Smooth muscle cell (in vitro differentiated cells): ENCODE results near the gene PRPH. TPM values are rescaled to one million over a fixed set of nuclear protein-coding genes. Genes with fewer than 3 reads are reported as not detected.
"Not testable (repeated sequence)": the region's sequence is repeated elsewhere in the genome, so short reads cannot be mapped to it uniquely, and the experiment has no call there.

Experiments
- DNase-seq: peaks from one replicate; lab custom pipeline; 2025; ENCODE audit not compliant: unreplicated experiment; lab: John Stamatoyannopoulos, UW
- H2AFZ ChIP-seq: fragments of 200-600 bp; sonication (generic); 2 replicates; pipeline ENCODE4 v1.6.0; 2016; ENCODE audit warnings: antibody characterized with exemption, low read depth, mild to moderate bottlenecking
- H3F3A ChIP-seq: fragments of 200-600 bp; sonication (generic); 2 replicates; pipeline ENCODE4 v1.6.0; 2017; ENCODE audit warnings: antibody characterized with exemption, low read depth
- H3K27ac ChIP-seq: fragments of 200-600 bp; sonication (generic); 2 replicates; pipeline ENCODE4 v1.5.1; 2016; ENCODE audit warnings: low read depth, mild to moderate bottlenecking
- H3K27me3 ChIP-seq: fragments of 200-600 bp; sonication (generic); 2 replicates; pipeline ENCODE4 v1.6.1; 2016; ENCODE audit warnings: low read depth, mild to moderate bottlenecking
- H3K36me3 ChIP-seq: fragments of 200-600 bp; sonication (generic); 2 replicates; pipeline ENCODE4 v1.5.1; 2016; ENCODE audit warnings: low read depth
- H3K4me1 ChIP-seq: fragments of 200-600 bp; sonication (generic); 2 replicates; pipeline ENCODE4 v1.5.1; 2016; ENCODE audit warnings: low read depth
- H3K4me2 ChIP-seq: fragments of 200-600 bp; sonication (generic); 2 replicates; pipeline ENCODE4 v1.6.0; 2016; ENCODE audit warnings: mild to moderate bottlenecking
- H3K4me3 ChIP-seq: fragments of 200-600 bp; sonication (generic); 2 replicates; pipeline ENCODE4 v1.5.1; 2016; ENCODE audit warnings: mild to moderate bottlenecking
- H3K79me2 ChIP-seq: fragments of 200-600 bp; sonication (generic); 2 replicates; pipeline ENCODE4 v1.6.0; 2016; ENCODE audit warnings: low read depth, mild to moderate bottlenecking
- H3K9ac ChIP-seq: fragments of 200-600 bp; sonication (generic); 2 replicates; pipeline ENCODE4 v1.6.0; 2016; ENCODE audit warnings: low read depth
- H3K9me3 ChIP-seq: fragments of 200-600 bp; sonication (generic); replicated peaks from 2 replicates; pipeline ENCODE4 v1.5.1; 2016; ENCODE audit warnings: low read depth
- H4K20me1 ChIP-seq: fragments of 200-600 bp; sonication (generic); 2 replicates; pipeline ENCODE4 v1.6.0; 2016; ENCODE audit warnings: low read depth
- CTCF ChIP-seq: fragments of 200-600 bp; sonication (generic); IDR thresholded peaks from 2 replicates; pipeline ENCODE4 v1.5.1; 2017; ENCODE audit warnings: borderline replicate concordance, mild to moderate bottlenecking, antibody characterized with exemption; ENCODE audit not compliant: insufficient read depth, poor library complexity, severe bottlenecking
- WGBS: methylation state at CpG from one replicate; pipeline ENCODE4 v1.1.7; 2016; ENCODE audit warnings: low lambda C conversion rate; 5-methylcytosine and 5-hydroxymethylcytosine counted together
- polyA plus RNA-seq: library from polyadenylated mRNA; unstranded; fragments of >200 nt; fragmentation: Nextera tagmentation; extraction: Ambion mirVana; gene quantifications from 2 replicates; pipeline ENCODE4 v1.2.1, GENCODE V29; 2016
- total RNA-seq: library from RNA; depleted of rRNA; stranded (reverse); fragments of >200 nt; gene quantifications from 2 replicates; pipeline ENCODE4 v1.2.3, GENCODE V29; 2014

PRPH gene
- total and polyA plus RNA-seq, 2 experiments from 2014 or later = not detected

- H3K9ac ChIP-seq = no peak overlapping the region
- H3F3A ChIP-seq = no peaks in the 10 kb centered on the region
- peaks cover 3% of the 10 kb centered on the region for H3K4me1 ChIP-seq
- H3K27ac ChIP-seq = no peak overlapping the region
- 68% methylated on average over 35 of the region's 40 CpGs for WGBS
- no peaks in the 10 kb centered on the region for H3K36me3 ChIP-seq
- no peaks in the 10 kb centered on the region for H3K9me3 ChIP-seq
- peaks cover 57% of the 10 kb centered on the region for H3K27me3 ChIP-seq
- H3K4me2 ChIP-seq = peak overlapping the region; percentile 44
- H3K79me2 ChIP-seq = no peaks in the 10 kb centered on the region
- no peak for DNase-seq
- H3K4me3 ChIP-seq = no peak overlapping the region
- H4K20me1 ChIP-seq = no peaks in the 10 kb centered on the region
- no peak overlapping the region for H2AFZ ChIP-seq
- no peak for TF ChIP-seq CTCF
Observed at GRCh38 chr12:49332891-49333371, 38.0 kb downstream of the PRPH start.

GRCh38 chr12:49333778-49334177, 38.8 kb downstream of the PRPH start:
- H3F3A ChIP-seq, H2AFZ ChIP-seq, H4K20me1 ChIP-seq, H3K36me3 ChIP-seq, H3K27ac ChIP-seq, H3K4me2 ChIP-seq, H3K9me3 ChIP-seq, DNase-seq, H3K9ac ChIP-seq, H3K4me1 ChIP-seq, H3K4me3 ChIP-seq, H3K79me2 ChIP-seq: not testable (repeated sequence)
- peaks cover 65% of the 10 kb centered on the region for H3K27me3 ChIP-seq
- 95% methylated on average over 21 of the region's 21 CpGs for WGBS

- no peak overlapping the region for H3K4me2 ChIP-seq
- H3K9me3 ChIP-seq = no peaks in the 10 kb centered on the region
- H3F3A ChIP-seq = no peaks in the 10 kb centered on the region
- WGBS = 94% methylated on average over 19 of the region's 19 CpGs
- no peaks in the 10 kb centered on the region for H3K79me2 ChIP-seq
- no peak overlapping the region for H3K4me3 ChIP-seq
- DNase-seq = no peak
- no peak overlapping the region for H3K27ac ChIP-seq
- no peaks in the 10 kb centered on the region for H4K20me1 ChIP-seq
- H3K36me3 ChIP-seq = no peaks in the 10 kb centered on the region
- no peak overlapping the region for H3K9ac ChIP-seq
- no peak for TF ChIP-seq CTCF
- peaks cover 70% of the 10 kb centered on the region for H3K27me3 ChIP-seq
- no peak overlapping the region for H2AFZ ChIP-seq
- H3K4me1 ChIP-seq = peaks cover 3% of the 10 kb centered on the region
Observed at GRCh38 chr12:49334226-49334625, 39.3 kb downstream of the PRPH start.

GRCh38 chr12:49334681-49335080, 39.7 kb downstream of the PRPH start:
- no peaks in the 10 kb centered on the region for H3K36me3 ChIP-seq
- H4K20me1 ChIP-seq = no peaks in the 10 kb centered on the region
- H3K4me2 ChIP-seq = no peak overlapping the region
- no peaks in the 10 kb centered on the region for H3K79me2 ChIP-seq
- H3K27ac ChIP-seq = no peak overlapping the region
- H3F3A ChIP-seq = no peaks in the 10 kb centered on the region
- no peak for TF ChIP-seq CTCF
- peaks cover 74% of the 10 kb centered on the region for H3K27me3 ChIP-seq
- no peaks in the 10 kb centered on the region for H3K9me3 ChIP-seq
- H2AFZ ChIP-seq = no peak overlapping the region
- H3K4me3 ChIP-seq = no peak overlapping the region
- H3K4me1 ChIP-seq = peaks cover 3% of the 10 kb centered on the region
- H3K9ac ChIP-seq = no peak overlapping the region
- no peak for DNase-seq
- 89% methylated on average over 12 of the region's 12 CpGs for WGBS
